ENCODE data around the gene TRPM5. TPM values are rescaled to one million over a fixed set of nuclear protein-coding genes. Genes with fewer than 3 reads are reported as not detected.

TRPM5 gene
- polyA plus RNA-seq, 1 donor (not counting 4 experiments of a cell fraction or from before 2014, with no cell fraction given), result not detected

- Histone ChIP-seq H3K9ac (ENCODE audit: control insufficient read depth, extremely low read depth, insufficient read depth, low read length) (no peak overlapping the region), H4K20me1 (ENCODE audit: control insufficient read depth, extremely low read depth, insufficient read depth, low read length) (no peaks in the 10 kb centered on the region), H3K9me3 (ENCODE audit: control insufficient read depth, low read depth, low read length) (no peaks in the 10 kb centered on the region), H3K27ac (ENCODE audit: control insufficient read depth, insufficient read depth, low read length) (no peak overlapping the region), H3K36me3 (ENCODE audit: control insufficient read depth in 2 of 2, extremely low read depth in 1 of 2, insufficient read depth in 2 of 2, low read length in 2 of 2) (no peaks in the 10 kb centered on the region), H3K4me1 (ENCODE audit: control insufficient read depth, extremely low read depth, insufficient read depth, low read length) (no peaks in the 10 kb centered on the region), H3K27me3 (ENCODE audit: control insufficient read depth, extremely low read depth, insufficient read depth, low read length) (no peaks in the 10 kb centered on the region), H2AFZ (ENCODE audit: control insufficient read depth, low read length) (no peak overlapping the region), H3K4me2 (ENCODE audit: control insufficient read depth, extremely low read depth, insufficient read depth, low read depth, low read length) (no peak overlapping the region), H3K9me1 (ENCODE audit: control insufficient read depth, extremely low read depth, insufficient read depth, low read length) (no peaks in the 10 kb centered on the region), H3K4me3 (ENCODE audit: control insufficient read depth in 2 of 3, extremely low read depth in 1 of 3, insufficient read depth in 2 of 3, low read depth in 1 of 3, low read length in 3 of 3) (no peak overlapping the region), H3K79me2 (ENCODE audit: control insufficient read depth, insufficient read depth, low read length) (no peaks in the 10 kb centered on the region)
- FAIRE-seq (no peak), DNase-seq (ENCODE audit: low read depth, low spot score) (no peak)
- dilution Hi-C loops (cut with MboI; ENCODE audit: extremely low pct_ligation_motif_present, low sequenced_read_pairs), result no loop called here
- TF ChIP-seq EZH2 (IDR thresholded peaks at IDR 0.05; ENCODE audit: low read length), result no peak
- TF ChIP-seq, protein P1, sequence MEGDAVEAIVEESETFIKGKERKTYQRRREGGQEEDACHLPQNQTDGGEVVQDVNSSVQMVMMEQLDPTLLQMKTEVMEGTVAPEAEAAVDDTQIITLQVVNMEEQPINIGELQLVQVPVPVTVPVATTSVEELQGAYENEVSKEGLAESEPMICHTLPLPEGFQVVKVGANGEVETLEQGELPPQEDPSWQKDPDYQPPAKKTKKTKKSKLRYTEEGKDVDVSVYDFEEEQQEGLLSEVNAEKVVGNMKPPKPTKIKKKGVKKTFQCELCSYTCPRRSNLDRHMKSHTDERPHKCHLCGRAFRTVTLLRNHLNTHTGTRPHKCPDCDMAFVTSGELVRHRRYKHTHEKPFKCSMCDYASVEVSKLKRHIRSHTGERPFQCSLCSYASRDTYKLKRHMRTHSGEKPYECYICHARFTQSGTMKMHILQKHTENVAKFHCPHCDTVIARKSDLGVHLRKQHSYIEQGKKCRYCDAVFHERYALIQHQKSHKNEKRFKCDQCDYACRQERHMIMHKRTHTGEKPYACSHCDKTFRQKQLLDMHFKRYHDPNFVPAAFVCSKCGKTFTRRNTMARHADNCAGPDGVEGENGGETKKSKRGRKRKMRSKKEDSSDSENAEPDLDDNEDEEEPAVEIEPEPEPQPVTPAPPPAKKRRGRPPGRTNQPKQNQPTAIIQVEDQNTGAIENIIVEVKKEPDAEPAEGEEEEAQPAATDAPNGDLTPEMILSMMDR (optimal IDR thresholded peaks at IDR 0.05 in 1 of 3, IDR thresholded peaks at IDR 0.05 in 1 of 3, conservative IDR thresholded peaks at IDR 0.05 in 1 of 3; ENCODE audit: extremely low read depth in 1 of 3, insufficient read depth in 2 of 3, low read length in 3 of 3), result no peak
Measured at GRCh38 chr11:2432628-2433071, 11.7 kb downstream of the TRPM5 start.

DNA sequence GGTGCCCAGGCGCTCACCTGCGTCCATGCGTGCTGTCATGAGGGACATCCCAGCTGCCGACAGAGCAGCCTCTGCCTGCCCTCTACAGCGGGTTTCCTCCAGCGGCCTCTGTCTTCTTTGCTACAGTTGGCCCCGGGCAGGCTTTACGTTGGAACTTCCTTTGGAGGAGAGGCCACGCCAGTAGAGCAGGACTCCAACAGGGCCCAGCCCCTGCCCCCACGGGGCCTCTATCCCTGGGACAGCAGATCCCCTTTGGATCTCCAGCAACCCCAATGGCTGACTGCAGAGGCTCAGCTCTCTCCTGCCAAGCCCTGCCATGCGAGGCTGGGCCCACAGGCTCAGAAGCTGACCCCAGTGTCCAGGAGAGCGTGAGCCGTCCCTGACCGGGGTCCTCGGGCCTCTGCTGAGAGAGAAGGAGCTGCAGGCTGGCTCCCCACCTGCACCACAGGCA, 12.1 kb downstream of the TRPM5 start:
- Histone ChIP-seq H3K36me3 (ENCODE audit: control insufficient read depth in 2 of 2, extremely low read depth in 1 of 2, insufficient read depth in 2 of 2, low read length in 2 of 2) (no peaks in the 10 kb centered on the region), H3K9ac (ENCODE audit: control insufficient read depth, extremely low read depth, insufficient read depth, low read length) (no peak overlapping the region), H3K9me3 (ENCODE audit: control insufficient read depth, low read depth, low read length) (no peaks in the 10 kb centered on the region), H3K4me1 (ENCODE audit: control insufficient read depth, extremely low read depth, insufficient read depth, low read length) (no peaks in the 10 kb centered on the region), H2AFZ (ENCODE audit: control insufficient read depth, low read length) (no peak overlapping the region), H3K4me3 (ENCODE audit: control insufficient read depth in 2 of 3, extremely low read depth in 1 of 3, insufficient read depth in 2 of 3, low read depth in 1 of 3, low read length in 3 of 3) (no peak overlapping the region), H3K4me2 (ENCODE audit: control insufficient read depth, extremely low read depth, insufficient read depth, low read depth, low read length) (no peak overlapping the region), H3K79me2 (ENCODE audit: control insufficient read depth, insufficient read depth, low read length) (no peaks in the 10 kb centered on the region), H4K20me1 (ENCODE audit: control insufficient read depth, extremely low read depth, insufficient read depth, low read length) (no peaks in the 10 kb centered on the region), H3K27me3 (ENCODE audit: control insufficient read depth, extremely low read depth, insufficient read depth, low read length) (no peaks in the 10 kb centered on the region), H3K9me1 (ENCODE audit: control insufficient read depth, extremely low read depth, insufficient read depth, low read length) (no peaks in the 10 kb centered on the region), H3K27ac (ENCODE audit: control insufficient read depth, insufficient read depth, low read length) (no peak overlapping the region)
- dilution Hi-C loops (cut with MboI; ENCODE audit: extremely low pct_ligation_motif_present, low sequenced_read_pairs), result no loop called here
- FAIRE-seq (no peak), DNase-seq (ENCODE audit: low read depth, low spot score) (no peak)
- no peak for TF ChIP-seq EZH2 (IDR thresholded peaks at IDR 0.05; ENCODE audit: low read length)
- TF ChIP-seq, protein P1 (optimal IDR thresholded peaks at IDR 0.05 in 1 of 3, IDR thresholded peaks at IDR 0.05 in 1 of 3, conservative IDR thresholded peaks at IDR 0.05 in 1 of 3; ENCODE audit: extremely low read depth in 1 of 3, insufficient read depth in 2 of 3, low read length in 3 of 3), result no peak
